Spleen (tissue), 11 donors: ENCODE data around the gene LGALS9C. TPM values are rescaled to one million over a fixed set of nuclear protein-coding genes. Genes with fewer than 3 reads are reported as not detected.
"Not testable (repeated sequence)": the region's sequence is repeated elsewhere in the genome, so short reads cannot be mapped to it uniquely, and the experiment has no call there.

ENCODE experiments used
- DNase-seq: peaks from one replicate; pipeline ENCODE4 v3.0.0-alpha.2; 2020
- H3K27ac ChIP-seq, 8 donors: fragments of 200-600 bp; sonication (generic) in 7 of 8; 1 replicate in 4 of 8; 2 replicates in 4 of 8; pipeline versions ENCODE4 v1.5.0 to v1.8.0; 2016 to 2021; ENCODE audit warnings: inconsistent platforms in 4 of 8, mild to moderate bottlenecking in 4 of 8, moderate library complexity in 1 of 8
- H3K27me3 ChIP-seq, 7 donors: fragments of 200-600 bp; sonication (generic) in 6 of 7; replicated peaks in 1 of 7; 1 replicate in 4 of 7; 2 replicates in 3 of 7; pipeline versions ENCODE4 v1.5.0 to v1.8.0; 2016 to 2021; ENCODE audit warnings: inconsistent platforms in 3 of 7, mild to moderate bottlenecking in 1 of 7
- H3K36me3 ChIP-seq, 6 donors: fragments of 200-600 bp; sonication (generic) in 5 of 6; 1 replicate in 4 of 6; 2 replicates in 2 of 6; pipeline versions ENCODE4 v1.5.0 to v1.8.0; 2016 to 2021; ENCODE audit warnings: inconsistent platforms in 2 of 6
- H3K4me1 ChIP-seq, 6 donors: fragments of 200-600 bp; sonication (generic) in 5 of 6; 1 replicate in 3 of 6; 2 replicates in 3 of 6; pipeline versions ENCODE4 v1.5.0 to v1.8.0; 2016 to 2021; ENCODE audit warnings: inconsistent platforms in 3 of 6
- H3K4me3 ChIP-seq, 8 donors: fragments of 200-600 bp; sonication (generic) in 7 of 8; 1 replicate in 4 of 8; 2 replicates in 4 of 8; pipeline versions ENCODE4 v1.5.0 to v1.8.0; 2016 to 2021; ENCODE audit warnings: inconsistent platforms in 4 of 8, mild to moderate bottlenecking in 4 of 8, moderate library complexity in 2 of 8
- H3K9me3 ChIP-seq, 8 donors: fragments of 200-600 bp; sonication (generic) in 7 of 8; 1 replicate in 4 of 8; 2 replicates in 4 of 8; pipeline versions ENCODE4 v1.5.0 to v1.8.0; 2016 to 2021; ENCODE audit warnings: inconsistent platforms in 4 of 8
- WGBS, 5 donors: extraction: QIAGEN DNeasy Blood & Tissue Kit in 3 of 5; methylation state at CpG; one replicate each; pipeline versions ENCODE4 v1.1.5 to v1.1.7; 2013 to 2018; 5-methylcytosine and 5-hydroxymethylcytosine counted together
- intact Hi-C: fragments of 100-400 bp; cut with DNase I; formaldehyde crosslinking; loops from one replicate; pipeline ENCODE4 v1.15.0; 2023; ENCODE audit warnings: low total_unique reads
- polyA plus RNA-seq, 3 donors: library from polyadenylated mRNA; stranded (reverse); fragments of 200-250 nt; gene quantifications; one replicate each; pipeline ENCODE4 v1.2.1, GENCODE V29; 2013
- total RNA-seq, 7 donors: library from RNA; depleted of rRNA in 3 of 7; stranded (reverse); fragments of >200 nt in 3 of 7; fragmentation: NEBNext Ultra II Directional in 4 of 7; extraction: Animal tissue kit (Norgen Biotek cat#: 25700) in 4 of 7; gene quantifications; one replicate each; pipeline versions ENCODE4 v1.1.0 to v1.2.1, GENCODE V29; 2016 to 2021
- donor health status: healthy with polysubstance abuse.
- donor health status: DM: no; HTN: no; CAD: no; lungs with moderate emphysema.
- donor health status: DM: no; HTN: no; CAD: no.
- donor health status: Bipolar disorder and iron deficiency.
- donor health status: healthy.
- donor health status: DM: no; HTN: no; CAD: no.
- donor health status: DM: yes; HTN: yes; CAD: no.

The LGALS9C gene
- total and polyA plus RNA-seq, 10 donors, result 0.20 to 6.1 (median 2.2) TPM

- 80 to 88% (median 82%) methylated on average over 3 to 5 of the region's 5 CpGs for WGBS, 5 donors
- H3K4me3 ChIP-seq, H3K27me3 ChIP-seq, H3K27ac ChIP-seq, H3K4me1 ChIP-seq, H3K36me3 ChIP-seq, intact Hi-C loops, H3K9me3 ChIP-seq, DNase-seq: not testable (repeated sequence)
Measured at GRCh38 chr17:18451969-18452368, 24.6 kb upstream of the LGALS9C start.

- intact Hi-C loops, H3K4me1 ChIP-seq, DNase-seq, H3K27ac ChIP-seq, H3K9me3 ChIP-seq, H3K36me3 ChIP-seq, H3K27me3 ChIP-seq, H3K4me3 ChIP-seq: not testable (repeated sequence)
- WGBS, 5 donors, result 47 to 81% (median 58%) methylated on average over 8 of the region's 8 CpGs
Measured at GRCh38 chr17:18459035-18459434, 17.6 kb upstream of the LGALS9C start.

- H3K36me3 ChIP-seq, H3K27ac ChIP-seq, H3K4me1 ChIP-seq, intact Hi-C loops, H3K9me3 ChIP-seq, H3K27me3 ChIP-seq, DNase-seq, H3K4me3 ChIP-seq: not testable (repeated sequence)
- WGBS, 5 donors, result 82 to 87% (median 86%) methylated on average over 8 to 9 of the region's 11 CpGs
Measured at GRCh38 chr17:18463831-18464502, 12.6 kb upstream of the LGALS9C start.

- H3K4me3 ChIP-seq, H3K4me1 ChIP-seq, H3K36me3 ChIP-seq, H3K27me3 ChIP-seq, DNase-seq, H3K27ac ChIP-seq, H3K9me3 ChIP-seq, intact Hi-C loops: not testable (repeated sequence)
- WGBS, 5 donors, result 11 to 67% (median 64%) methylated on average over 1 to 6 of the region's 6 CpGs
Measured at GRCh38 chr17:18466250-18466983, 10.2 kb upstream of the LGALS9C start.

GRCh38 chr17:18467001-18467400 is 9.6 kb upstream of the LGALS9C start:
- H3K4me1 ChIP-seq, intact Hi-C loops, H3K27ac ChIP-seq, H3K4me3 ChIP-seq, H3K27me3 ChIP-seq, DNase-seq, H3K36me3 ChIP-seq, H3K9me3 ChIP-seq: not testable (repeated sequence)
- 78 to 90% (median 87%) methylated on average over 4 to 5 of the region's 5 CpGs; no CpG with 5 or more reads in 1 of the 5 donors for WGBS, 5 donors

GRCh38 chr17:18468472-18469171 is 8.0 kb upstream of the LGALS9C start:
- H3K36me3 ChIP-seq, H3K9me3 ChIP-seq, H3K27me3 ChIP-seq, H3K4me3 ChIP-seq, H3K27ac ChIP-seq, DNase-seq, intact Hi-C loops, H3K4me1 ChIP-seq: not testable (repeated sequence)
- WGBS, 5 donors, result 87 to 100% (median 89%) methylated on average over 1 to 9 of the region's 10 CpGs

GRCh38 chr17:18469837-18470236 is 6.8 kb upstream of the LGALS9C start:
- H3K27ac ChIP-seq, H3K9me3 ChIP-seq, H3K27me3 ChIP-seq, H3K36me3 ChIP-seq, DNase-seq, H3K4me3 ChIP-seq, intact Hi-C loops, H3K4me1 ChIP-seq: not testable (repeated sequence)
- 69 to 93% (median 88%) methylated on average over 1 to 2 of the region's 2 CpGs for WGBS, 5 donors

GRCh38 chr17:18470345-18470930 is 6.2 kb upstream of the LGALS9C start:
- H3K4me1 ChIP-seq, H3K4me3 ChIP-seq, H3K9me3 ChIP-seq, H3K36me3 ChIP-seq, H3K27ac ChIP-seq, DNase-seq, H3K27me3 ChIP-seq, intact Hi-C loops: not testable (repeated sequence)
- WGBS, 5 donors, result 32 to 96% (median 78%) methylated on average over 1 to 8 of the region's 11 CpGs

GRCh38 chr17:18473967-18474366 is 2.6 kb upstream of the LGALS9C start:
- H3K4me1 ChIP-seq, H3K9me3 ChIP-seq, H3K36me3 ChIP-seq, H3K27ac ChIP-seq, H3K27me3 ChIP-seq, H3K4me3 ChIP-seq, DNase-seq, intact Hi-C loops: not testable (repeated sequence)
- WGBS, 5 donors, result 77 to 100% (median 87%) methylated on average over 1 to 3 of the region's 4 CpGs

- H3K9me3 ChIP-seq, H3K4me1 ChIP-seq, DNase-seq, H3K4me3 ChIP-seq, H3K27ac ChIP-seq, H3K36me3 ChIP-seq, H3K27me3 ChIP-seq, intact Hi-C loops: not testable (repeated sequence)
- 25 to 53% (median 50%) methylated on average over 2 to 7 of the region's 7 CpGs for WGBS, 5 donors
Measured at GRCh38 chr17:18474754-18475153, 1.8 kb upstream of the LGALS9C start.

GRCh38 chr17:18477367-18477766 is 778 bp downstream of the LGALS9C start:
- H3K4me3 ChIP-seq, DNase-seq, H3K9me3 ChIP-seq, H3K27ac ChIP-seq, H3K4me1 ChIP-seq, H3K27me3 ChIP-seq, intact Hi-C loops, H3K36me3 ChIP-seq: not testable (repeated sequence)
- 69 to 85% (median 77%) methylated on average over 2 to 3 of the region's 5 CpGs; no CpG with 5 or more reads in 1 of the 5 donors for WGBS, 5 donors
